Sigmoid colon (tissue), 7 donors: ENCODE data around the gene CCT5. TPM values are rescaled to one million over a fixed set of nuclear protein-coding genes. Genes with fewer than 3 reads are reported as not detected.

Experiments
- DNase-seq: peaks from one replicate; pipeline ENCODE4 v3.0.0-alpha.2; 2019
- H3K27ac ChIP-seq, 4 donors: fragments of 200-600 bp; sonication (generic); one replicate each; pipeline ENCODE4 v1.5.1; 2016 to 2019; ENCODE audit warnings: mild to moderate bottlenecking in 1 of 4
- H3K27me3 ChIP-seq, 3 donors: fragments of 200-600 bp; sonication (generic); one replicate each; pipeline ENCODE4 v1.5.1; 2019; ENCODE audit warnings: mild to moderate bottlenecking in 1 of 3
- H3K36me3 ChIP-seq, 4 donors: fragments of 200-600 bp; sonication (generic); one replicate each; pipeline ENCODE4 v1.5.1; 2016 to 2019
- H3K4me1 ChIP-seq, 4 donors: fragments of 200-600 bp; sonication (generic); one replicate each; pipeline ENCODE4 v1.5.1; 2017 to 2019
- H3K4me3 ChIP-seq, 4 donors: fragments of 200-600 bp; sonication (generic); one replicate each; pipeline ENCODE4 v1.5.1; 2017 to 2019; ENCODE audit warnings: mild to moderate bottlenecking in 2 of 4, moderate library complexity in 1 of 4
- H3K9me3 ChIP-seq, 4 donors: fragments of 200-600 bp in 3 of 4; sonication (generic) in 3 of 4; one replicate each; pipeline versions ENCODE4 v1.5.1 to v1.6.1; 2013 to 2019
- CTCF ChIP-seq, 4 experiments: fragments of 450-650 bp in 3 of 4; fragments of 200-600 bp in 1 of 4; IDR thresholded peaks; one replicate each; pipeline ENCODE4 v1.5.1; 2016 to 2019; ENCODE audit warnings: antibody characterized with exemption in 4 of 4, mild to moderate bottlenecking in 3 of 4, moderate library complexity in 2 of 4
- EP300 ChIP-seq, 4 donors: sonication (generic); formaldehyde crosslinking; IDR thresholded peaks; one replicate each; pipeline ENCODE4 v1.6.1; 2017; ENCODE audit warnings: antibody characterized with exemption in 4 of 4
- POLR2A ChIP-seq, 2 donors: fragments of 450-650 bp; IDR thresholded peaks; one replicate each; pipeline ENCODE4 v1.6.1; 2016; ENCODE audit warnings: antibody characterized with exemption in 2 of 2, mild to moderate bottlenecking in 2 of 2, moderate library complexity in 2 of 2
- POLR2AphosphoS5 ChIP-seq, 4 donors: sonication (generic); formaldehyde crosslinking; IDR thresholded peaks; one replicate each; pipeline ENCODE4 v1.6.1; 2017; ENCODE audit warnings: antibody characterized with exemption in 4 of 4
- WGBS, 2 donors: extraction: QIAGEN DNeasy Blood & Tissue Kit; methylation state at CpG; one replicate each; pipeline ENCODE4 v1.1.7; 2013; 5-methylcytosine and 5-hydroxymethylcytosine counted together
- intact Hi-C: fragments of 100-400 bp; cut with DNase I; formaldehyde crosslinking; loops from one replicate; pipeline ENCODE4 v1.15.1; 2023
- polyA plus RNA-seq, 3 donors: library from polyadenylated mRNA; stranded (reverse); fragments of 200-250 nt; gene quantifications; one replicate each; pipeline ENCODE4 v1.2.3, GENCODE V29; 2013
- total RNA-seq, 4 donors: library from RNA; depleted of rRNA; stranded (reverse); fragments of >200 nt; gene quantifications; one replicate each; pipeline ENCODE4 v1.1.0, GENCODE V29; 2016
- donor health status: healthy with polysubstance abuse.
- donor health status: Bipolar disorder and iron deficiency.
- donor health status: healthy.

CCT5 gene
- total and polyA plus RNA-seq, 7 donors, result 63.4 to 198 (median 122) TPM

DNA sequence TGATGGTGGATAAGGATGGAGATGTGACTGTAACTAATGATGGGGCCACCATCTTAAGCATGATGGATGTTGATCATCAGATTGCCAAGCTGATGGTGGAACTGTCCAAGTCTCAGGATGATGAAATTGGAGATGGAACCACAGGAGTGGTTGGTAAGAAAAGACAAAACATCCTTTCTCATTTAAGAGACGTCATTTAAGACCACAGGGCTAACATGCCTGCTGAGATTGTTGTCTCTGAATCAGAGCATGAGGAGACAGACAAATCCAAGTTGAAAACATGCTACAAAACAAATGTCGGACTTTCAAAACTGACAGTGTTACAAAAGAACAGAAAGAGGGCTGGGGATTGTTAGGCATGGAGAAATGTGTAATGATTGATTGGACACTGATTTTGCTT lies 4.6 kb downstream of the CCT5 start:
- H3K36me3 ChIP-seq, result peaks cover 18 to 64% (median 37%) of the 10 kb centered on the region in 4 donors
- WGBS, 2 donors, result 36 to 66% methylated on average over 2 of the region's 2 CpGs
- TF ChIP-seq EP300 (IDR thresholded peaks at IDR 0.05) (no peak), CTCF (IDR thresholded peaks at IDR 0.05) (no peak), POLR2AphosphoS5 (IDR thresholded peaks at IDR 0.05) (no peak), POLR2A (IDR thresholded peaks at IDR 0.05) (no peak)

DNA sequence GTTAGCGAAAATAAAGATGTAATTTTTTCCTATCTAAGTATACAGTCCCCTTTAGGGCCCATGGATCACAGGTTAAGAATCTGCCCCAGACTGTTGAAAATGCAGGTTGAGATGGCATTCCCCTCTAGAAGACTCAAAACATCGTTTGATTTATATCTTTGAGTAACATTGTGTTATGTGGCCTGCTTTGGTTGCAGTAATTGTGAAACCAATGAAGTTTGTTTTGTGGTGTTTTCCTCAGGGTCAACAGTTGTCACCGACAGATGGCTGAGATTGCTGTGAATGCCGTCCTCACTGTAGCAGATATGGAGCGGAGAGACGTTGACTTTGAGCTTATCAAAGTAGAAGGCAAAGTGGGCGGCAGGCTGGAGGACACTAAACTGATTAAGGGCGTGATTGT lies 7.8 kb downstream of the CCT5 start:
- H3K9me3 ChIP-seq, result no peaks in the 10 kb centered on the region
- intact Hi-C loops, result loop anchor here (10.0 kb wide), 1 partner anchor 507 kb away; the partner anchor contains the start of gene DAP
- DNase-seq, result no peak
- H3K4me3 ChIP-seq, result no peak overlapping the region
- WGBS, 2 donors, result 74 to 85% methylated on average over 8 of the region's 8 CpGs
- peaks cover 0 to 2% (median 0%) of the 10 kb centered on the region in 4 donors for H3K4me1 ChIP-seq
- peaks cover 40 to 96% (median 66%) of the 10 kb centered on the region in 4 donors for H3K36me3 ChIP-seq
- no peak overlapping the region for H3K27ac ChIP-seq
- TF ChIP-seq CTCF (IDR thresholded peaks at IDR 0.05), result no peak
- TF ChIP-seq POLR2AphosphoS5 (IDR thresholded peaks at IDR 0.05), result no peak
- TF ChIP-seq POLR2A (IDR thresholded peaks at IDR 0.05), result no peak
- TF ChIP-seq EP300 (IDR thresholded peaks at IDR 0.05), result no peak
- H3K27me3 ChIP-seq, result no peaks in the 10 kb centered on the region

More for the DNA sequence above, 4.6 kb downstream of the CCT5 start:
- intact Hi-C loops, result loop anchor here (10.0 kb wide), 1 partner anchor 510 kb away; the partner anchor contains the start of gene DAP
- no peak for DNase-seq
- no peaks in the 10 kb centered on the region for H3K9me3 ChIP-seq
- H3K27ac ChIP-seq, result no peak overlapping the region
- H3K27me3 ChIP-seq, result no peaks in the 10 kb centered on the region
- H3K4me1 ChIP-seq, result peaks cover 0 to 20% (median 14%) of the 10 kb centered on the region in 4 donors
- no peak overlapping the region for H3K4me3 ChIP-seq

GRCh38 chr5:10259899-10260298 lies 9.8 kb downstream of the CCT5 start:
- Histone ChIP-seq H3K9me3 (no peaks in the 10 kb centered on the region), H3K27me3 (no peaks in the 10 kb centered on the region), H3K27ac (no peak overlapping the region), H3K4me3 (no peak overlapping the region), H3K4me1 (no peaks in the 10 kb centered on the region), H3K36me3 (peaks cover 43 to 100% (median 77%) of the 10 kb centered on the region in 4 donors)
- intact Hi-C loops, result loop anchor here (10.0 kb wide), 1 partner anchor 505 kb away; the partner anchor contains the start of gene DAP
- DNase-seq, result no peak
- TF ChIP-seq POLR2A (IDR thresholded peaks at IDR 0.05), result no peak
- 89 to 92% methylated on average over 5 of the region's 5 CpGs for WGBS, 2 donors

GRCh38 chr5:10261065-10261464 lies 11.0 kb downstream of the CCT5 start:
- no peak for TF ChIP-seq POLR2A (IDR thresholded peaks at IDR 0.05)
- no peak for TF ChIP-seq EP300 (IDR thresholded peaks at IDR 0.05)
- TF ChIP-seq CTCF (IDR thresholded peaks at IDR 0.05), result no peak
- no peak for TF ChIP-seq POLR2AphosphoS5 (IDR thresholded peaks at IDR 0.05)
- H3K27ac ChIP-seq, result no peak overlapping the region
- H3K4me3 ChIP-seq, result no peak overlapping the region
- peaks cover 48 to 100% (median 76%) of the 10 kb centered on the region in 4 donors for H3K36me3 ChIP-seq
- no peaks in the 10 kb centered on the region for H3K9me3 ChIP-seq
- WGBS, 2 donors, result 83 to 86% methylated on average over 9 of the region's 9 CpGs
- no peak for DNase-seq
- H3K27me3 ChIP-seq, result no peaks in the 10 kb centered on the region
- no peaks in the 10 kb centered on the region for H3K4me1 ChIP-seq
- intact Hi-C loops, result no loop called here

DNA sequence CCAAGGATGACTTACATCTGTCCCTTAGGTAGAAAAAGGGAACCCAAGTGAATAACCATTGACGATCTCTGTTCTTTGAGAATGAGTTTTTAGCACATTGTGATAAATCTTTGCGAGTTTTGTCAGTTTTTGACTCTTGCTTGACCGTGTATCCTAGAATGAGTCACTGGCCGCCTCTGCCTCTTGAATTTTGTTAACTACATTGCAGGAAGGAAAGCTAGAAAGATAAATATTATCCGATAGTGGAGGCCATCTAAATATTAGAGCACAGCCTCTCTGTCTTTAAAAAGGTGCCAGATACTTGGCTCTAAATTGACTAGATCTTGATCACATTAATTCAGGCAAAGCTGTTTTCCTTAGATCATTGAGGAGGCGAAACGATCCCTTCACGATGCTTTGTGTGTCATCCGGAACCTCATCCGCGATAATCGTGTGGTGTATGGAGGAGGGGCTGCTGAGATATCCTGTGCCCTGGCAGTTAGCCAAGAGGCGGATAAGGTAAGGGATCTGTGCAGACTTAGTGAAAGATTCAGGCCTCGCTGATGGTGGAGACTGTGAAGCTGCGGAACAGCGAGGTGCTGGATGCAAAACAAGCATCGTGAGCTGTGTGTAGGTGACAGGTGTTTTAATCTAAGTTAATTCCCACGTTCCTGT lies 12.2 kb downstream of the CCT5 start:
- peaks cover 48 to 93% (median 64%) of the 10 kb centered on the region in 4 donors for H3K36me3 ChIP-seq
- 73 to 88% methylated on average over 18 of the region's 18 CpGs for WGBS, 2 donors

More for the DNA sequence above, 12.2 kb downstream of the CCT5 start:
- no peak overlapping the region for H3K27ac ChIP-seq
- intact Hi-C loops, result no loop called here
- H3K9me3 ChIP-seq, result no peaks in the 10 kb centered on the region
- no peaks in the 10 kb centered on the region for H3K4me1 ChIP-seq
- no peak for TF ChIP-seq EP300 (IDR thresholded peaks at IDR 0.05)
- no peak for TF ChIP-seq POLR2AphosphoS5 (IDR thresholded peaks at IDR 0.05)
- TF ChIP-seq CTCF (IDR thresholded peaks at IDR 0.05), result no peak
- no peak for TF ChIP-seq POLR2A (IDR thresholded peaks at IDR 0.05)
- H3K27me3 ChIP-seq, result no peaks in the 10 kb centered on the region
- DNase-seq, result no peak
- H3K4me3 ChIP-seq, result no peak overlapping the region
